ENCODE results near the gene SLC17A4.

DNA sequence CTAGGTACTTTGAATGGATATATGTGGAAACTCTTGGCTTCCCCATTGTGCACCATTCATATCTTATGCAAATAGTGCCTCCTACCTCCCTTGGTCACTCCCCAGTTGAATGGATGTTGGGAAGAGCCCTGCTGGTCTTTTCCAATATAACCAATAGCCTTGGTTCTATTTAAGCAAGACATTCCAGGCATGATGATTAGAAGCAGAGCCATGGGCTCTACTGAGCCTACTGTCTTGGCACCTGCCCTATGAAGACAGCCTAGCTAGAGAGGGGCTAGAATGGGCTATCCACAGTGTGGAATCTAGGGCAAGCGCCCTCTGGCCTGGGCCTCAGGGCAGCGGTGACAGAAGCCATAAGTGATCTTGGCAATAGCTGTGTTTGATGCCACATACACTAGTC is 61.7 kb downstream of the SLC17A4 start:
- TF ChIP-seq, protein P1, sequence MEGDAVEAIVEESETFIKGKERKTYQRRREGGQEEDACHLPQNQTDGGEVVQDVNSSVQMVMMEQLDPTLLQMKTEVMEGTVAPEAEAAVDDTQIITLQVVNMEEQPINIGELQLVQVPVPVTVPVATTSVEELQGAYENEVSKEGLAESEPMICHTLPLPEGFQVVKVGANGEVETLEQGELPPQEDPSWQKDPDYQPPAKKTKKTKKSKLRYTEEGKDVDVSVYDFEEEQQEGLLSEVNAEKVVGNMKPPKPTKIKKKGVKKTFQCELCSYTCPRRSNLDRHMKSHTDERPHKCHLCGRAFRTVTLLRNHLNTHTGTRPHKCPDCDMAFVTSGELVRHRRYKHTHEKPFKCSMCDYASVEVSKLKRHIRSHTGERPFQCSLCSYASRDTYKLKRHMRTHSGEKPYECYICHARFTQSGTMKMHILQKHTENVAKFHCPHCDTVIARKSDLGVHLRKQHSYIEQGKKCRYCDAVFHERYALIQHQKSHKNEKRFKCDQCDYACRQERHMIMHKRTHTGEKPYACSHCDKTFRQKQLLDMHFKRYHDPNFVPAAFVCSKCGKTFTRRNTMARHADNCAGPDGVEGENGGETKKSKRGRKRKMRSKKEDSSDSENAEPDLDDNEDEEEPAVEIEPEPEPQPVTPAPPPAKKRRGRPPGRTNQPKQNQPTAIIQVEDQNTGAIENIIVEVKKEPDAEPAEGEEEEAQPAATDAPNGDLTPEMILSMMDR (IDR thresholded peaks at IDR 0.05): no peak
- TF ChIP-seq POLR2AphosphoS5 (IDR thresholded peaks at IDR 0.05; ENCODE audit: low read depth, low read length): no peak
- TF ChIP-seq SIN3A (IDR thresholded peaks at IDR 0.05; ENCODE audit: borderline replicate concordance, insufficient read depth, low read depth, low read length): no peak
- TF ChIP-seq, protein P2, sequence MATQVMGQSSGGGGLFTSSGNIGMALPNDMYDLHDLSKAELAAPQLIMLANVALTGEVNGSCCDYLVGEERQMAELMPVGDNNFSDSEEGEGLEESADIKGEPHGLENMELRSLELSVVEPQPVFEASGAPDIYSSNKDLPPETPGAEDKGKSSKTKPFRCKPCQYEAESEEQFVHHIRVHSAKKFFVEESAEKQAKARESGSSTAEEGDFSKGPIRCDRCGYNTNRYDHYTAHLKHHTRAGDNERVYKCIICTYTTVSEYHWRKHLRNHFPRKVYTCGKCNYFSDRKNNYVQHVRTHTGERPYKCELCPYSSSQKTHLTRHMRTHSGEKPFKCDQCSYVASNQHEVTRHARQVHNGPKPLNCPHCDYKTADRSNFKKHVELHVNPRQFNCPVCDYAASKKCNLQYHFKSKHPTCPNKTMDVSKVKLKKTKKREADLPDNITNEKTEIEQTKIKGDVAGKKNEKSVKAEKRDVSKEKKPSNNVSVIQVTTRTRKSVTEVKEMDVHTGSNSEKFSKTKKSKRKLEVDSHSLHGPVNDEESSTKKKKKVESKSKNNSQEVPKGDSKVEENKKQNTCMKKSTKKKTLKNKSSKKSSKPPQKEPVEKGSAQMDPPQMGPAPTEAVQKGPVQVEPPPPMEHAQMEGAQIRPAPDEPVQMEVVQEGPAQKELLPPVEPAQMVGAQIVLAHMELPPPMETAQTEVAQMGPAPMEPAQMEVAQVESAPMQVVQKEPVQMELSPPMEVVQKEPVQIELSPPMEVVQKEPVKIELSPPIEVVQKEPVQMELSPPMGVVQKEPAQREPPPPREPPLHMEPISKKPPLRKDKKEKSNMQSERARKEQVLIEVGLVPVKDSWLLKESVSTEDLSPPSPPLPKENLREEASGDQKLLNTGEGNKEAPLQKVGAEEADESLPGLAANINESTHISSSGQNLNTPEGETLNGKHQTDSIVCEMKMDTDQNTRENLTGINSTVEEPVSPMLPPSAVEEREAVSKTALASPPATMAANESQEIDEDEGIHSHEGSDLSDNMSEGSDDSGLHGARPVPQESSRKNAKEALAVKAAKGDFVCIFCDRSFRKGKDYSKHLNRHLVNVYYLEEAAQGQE (IDR thresholded peaks at IDR 0.05; ENCODE audit: insufficient read depth in 1 of 2, low read depth in 2 of 2, low read length in 1 of 2): no peak

All from Panc1 (cell line).